Measurements from ENCODE around the gene SH3RF3.

DNA sequence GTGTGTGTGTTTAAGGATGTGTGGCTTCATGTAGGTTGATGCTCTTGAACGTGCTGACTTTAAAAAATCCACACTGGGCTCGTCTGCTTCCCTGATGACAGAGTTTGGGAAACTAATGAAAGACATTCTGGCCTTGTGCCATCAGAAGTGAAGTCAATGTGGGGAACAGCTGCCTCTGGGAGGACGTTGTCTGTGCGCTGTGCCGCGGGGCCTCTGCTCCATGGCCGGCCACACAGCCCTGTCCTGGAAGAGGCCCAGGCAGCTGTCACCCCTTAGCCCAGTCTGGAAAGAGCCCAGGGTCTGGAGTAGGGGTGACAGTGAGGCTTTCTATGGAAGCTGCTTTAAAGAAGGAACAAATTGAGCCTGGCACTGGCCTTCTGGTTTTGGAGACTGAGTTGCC is 155.8 kb downstream of the SH3RF3 start:
- TF ChIP-seq, protein P1, sequence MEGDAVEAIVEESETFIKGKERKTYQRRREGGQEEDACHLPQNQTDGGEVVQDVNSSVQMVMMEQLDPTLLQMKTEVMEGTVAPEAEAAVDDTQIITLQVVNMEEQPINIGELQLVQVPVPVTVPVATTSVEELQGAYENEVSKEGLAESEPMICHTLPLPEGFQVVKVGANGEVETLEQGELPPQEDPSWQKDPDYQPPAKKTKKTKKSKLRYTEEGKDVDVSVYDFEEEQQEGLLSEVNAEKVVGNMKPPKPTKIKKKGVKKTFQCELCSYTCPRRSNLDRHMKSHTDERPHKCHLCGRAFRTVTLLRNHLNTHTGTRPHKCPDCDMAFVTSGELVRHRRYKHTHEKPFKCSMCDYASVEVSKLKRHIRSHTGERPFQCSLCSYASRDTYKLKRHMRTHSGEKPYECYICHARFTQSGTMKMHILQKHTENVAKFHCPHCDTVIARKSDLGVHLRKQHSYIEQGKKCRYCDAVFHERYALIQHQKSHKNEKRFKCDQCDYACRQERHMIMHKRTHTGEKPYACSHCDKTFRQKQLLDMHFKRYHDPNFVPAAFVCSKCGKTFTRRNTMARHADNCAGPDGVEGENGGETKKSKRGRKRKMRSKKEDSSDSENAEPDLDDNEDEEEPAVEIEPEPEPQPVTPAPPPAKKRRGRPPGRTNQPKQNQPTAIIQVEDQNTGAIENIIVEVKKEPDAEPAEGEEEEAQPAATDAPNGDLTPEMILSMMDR (IDR thresholded peaks at IDR 0.05) = no peak
- TF ChIP-seq POLR2A (IDR thresholded peaks at IDR 0.05) = no peak
